Measurements from ENCODE around the gene CEP112. TPM values are rescaled to one million over a fixed set of nuclear protein-coding genes. Genes with fewer than 3 reads are reported as not detected.

CEP112 gene
- total RNA-seq, 1 donor from 2014 or later, result 9.7 TPM

- peaks cover 16% of the 10 kb centered on the region for H3K9me3 Mint-ChIP-seq
- Histone ChIP-seq H3F3A (ENCODE audit: low read depth) (no peaks in the 10 kb centered on the region), H3K4me2 (no peak overlapping the region), H3K4me1 (no peaks in the 10 kb centered on the region), H3K9me3 (ENCODE audit: low read depth) (no peaks in the 10 kb centered on the region), H3K9ac (no peak overlapping the region), H2AFZ (replicated peaks) (no peak overlapping the region), H3K79me2 (ENCODE audit: low read depth) (no peaks in the 10 kb centered on the region), H4K20me1 (ENCODE audit: low read depth) (no peaks in the 10 kb centered on the region), H3K27ac (no peak overlapping the region), H3K36me3 (no peaks in the 10 kb centered on the region), H3K27me3 (no peaks in the 10 kb centered on the region), H3K4me3 (no peak overlapping the region)
- no peaks in the 10 kb centered on the region for H3K4me1 Mint-ChIP-seq
- DNase-seq (ENCODE audit: low spot score), result no peak
- H3K36me3 Mint-ChIP-seq, result peaks cover 15% of the 10 kb centered on the region
- no peaks in the 10 kb centered on the region for H3K27me3 Mint-ChIP-seq (ENCODE audit: insufficient read depth, low read depth)
- H3K4me3 Mint-ChIP-seq, result no peak overlapping the region
- TF ChIP-seq CTCF (IDR thresholded peaks at IDR 0.05), result no peak
- no peak for TF ChIP-seq EZH2phosphoT487 (IDR thresholded peaks at IDR 0.05)
- TF ChIP-seq EZH2 (IDR thresholded peaks at IDR 0.05), result no peak
- no peak overlapping the region for H3K27ac Mint-ChIP-seq
Measured at GRCh38 chr17:65814418-65814817, 377.5 kb downstream of the CEP112 start.

GRCh38 chr17:65813306-65813705 lies 378.6 kb downstream of the CEP112 start:
- DNase-seq (ENCODE audit: low spot score), result no peak
- TF ChIP-seq EZH2 (IDR thresholded peaks at IDR 0.05) (no peak), EZH2phosphoT487 (IDR thresholded peaks at IDR 0.05) (no peak), CTCF (IDR thresholded peaks at IDR 0.05) (no peak)
- no peaks in the 10 kb centered on the region for H4K20me1 ChIP-seq (ENCODE audit: low read depth)
- Mint-ChIP-seq H3K4me1 (no peaks in the 10 kb centered on the region), H3K27me3 (ENCODE audit: insufficient read depth, low read depth) (peaks cover 2% of the 10 kb centered on the region), H3K36me3 (peaks cover 26% of the 10 kb centered on the region), H3K27ac (no peak overlapping the region), H3K4me3 (no peak overlapping the region), H3K9me3 (peaks cover 27% of the 10 kb centered on the region)
- no peaks in the 10 kb centered on the region for H3F3A ChIP-seq (ENCODE audit: low read depth)
- H3K9me3 ChIP-seq (ENCODE audit: low read depth), result no peaks in the 10 kb centered on the region
- H2AFZ ChIP-seq (replicated peaks), result no peak overlapping the region
- H3K27ac ChIP-seq, result no peak overlapping the region
- H3K4me3 ChIP-seq, result no peak overlapping the region
- H3K4me2 ChIP-seq, result no peak overlapping the region
- H3K9ac ChIP-seq, result no peak overlapping the region
- H3K4me1 ChIP-seq, result no peaks in the 10 kb centered on the region
- no peaks in the 10 kb centered on the region for H3K79me2 ChIP-seq (ENCODE audit: low read depth)
- H3K27me3 ChIP-seq, result no peaks in the 10 kb centered on the region
- no peaks in the 10 kb centered on the region for H3K36me3 ChIP-seq

GRCh38 chr17:65811043-65811442 lies 380.9 kb downstream of the CEP112 start:
- Histone ChIP-seq H3K27me3 (no peaks in the 10 kb centered on the region), H3K4me3 (no peak overlapping the region), H3K27ac (no peak overlapping the region), H3K9me3 (ENCODE audit: low read depth) (no peaks in the 10 kb centered on the region), H3K36me3 (no peaks in the 10 kb centered on the region), H3K4me1 (no peaks in the 10 kb centered on the region), H2AFZ (replicated peaks) (no peak overlapping the region), H3K9ac (no peak overlapping the region), H3F3A (ENCODE audit: low read depth) (no peaks in the 10 kb centered on the region), H3K79me2 (ENCODE audit: low read depth) (no peaks in the 10 kb centered on the region), H3K4me2 (no peak overlapping the region), H4K20me1 (ENCODE audit: low read depth) (no peaks in the 10 kb centered on the region)
- H3K4me1 Mint-ChIP-seq, result no peaks in the 10 kb centered on the region
- H3K4me3 Mint-ChIP-seq, result no peak overlapping the region
- H3K9me3 Mint-ChIP-seq, result peaks cover 43% of the 10 kb centered on the region
- TF ChIP-seq EZH2 (IDR thresholded peaks at IDR 0.05), result no peak
- TF ChIP-seq EZH2phosphoT487 (IDR thresholded peaks at IDR 0.05), result no peak
- TF ChIP-seq CTCF (IDR thresholded peaks at IDR 0.05), result no peak
- peaks cover 2% of the 10 kb centered on the region for H3K27me3 Mint-ChIP-seq (ENCODE audit: insufficient read depth, low read depth)
- H3K36me3 Mint-ChIP-seq, result peaks cover 40% of the 10 kb centered on the region
- no peak for DNase-seq (ENCODE audit: low spot score)
- no peak overlapping the region for H3K27ac Mint-ChIP-seq

All from neural progenitor cell (in vitro differentiated cells).